NOMO-1 (cell line): ENCODE measurements around the gene ELFN2.

ENCODE experiments used
- DNase-seq, 2 experiments: peaks; one replicate each; lab custom pipeline; 2025; ENCODE audit not compliant: unreplicated experiment in 2 of 2; lab: John Stamatoyannopoulos, UW

The ELFN2 gene

GRCh38 chr22:37365950-37366349, 61.3 kb downstream of the ELFN2 start:
- DNase-seq: peak in 1 of 2 experiments; percentile 11

GRCh38 chr22:37363261-37363992, 63.9 kb downstream of the ELFN2 start:
- no peak for DNase-seq

- DNase-seq: no peak
Measured at GRCh38 chr22:37362621-37363020, 64.7 kb downstream of the ELFN2 start.

- no peak for DNase-seq
Measured at GRCh38 chr22:37358917-37359316, 68.4 kb downstream of the ELFN2 start.

GRCh38 chr22:37358386-37358785, 68.9 kb downstream of the ELFN2 start:
- DNase-seq: no peak

- no peak for DNase-seq
Measured at GRCh38 chr22:37357446-37358075, 69.7 kb downstream of the ELFN2 start.

GRCh38 chr22:37356922-37357321, 70.4 kb downstream of the ELFN2 start:
- no peak for DNase-seq

GRCh38 chr22:37355174-37355573, 72.1 kb downstream of the ELFN2 start:
- DNase-seq: no peak

GRCh38 chr22:37354670-37355069, 72.6 kb downstream of the ELFN2 start:
- DNase-seq: no peak

- DNase-seq: no peak
Measured at GRCh38 chr22:37354261-37354660, 73.0 kb downstream of the ELFN2 start.

GRCh38 chr22:37353839-37354238, 73.4 kb downstream of the ELFN2 start:
- no peak for DNase-seq

GRCh38 chr22:37352481-37352880, 74.8 kb downstream of the ELFN2 start:
- no peak for DNase-seq

- no peak for DNase-seq
Measured at GRCh38 chr22:37351232-37351631, 76.0 kb downstream of the ELFN2 start.

- no peak for DNase-seq
Measured at GRCh38 chr22:37349043-37349814, 78.0 kb downstream of the ELFN2 start.

- no peak for DNase-seq
Measured at GRCh38 chr22:37346505-37346895, 80.8 kb downstream of the ELFN2 start.

- DNase-seq: no peak
Measured at GRCh38 chr22:37345863-37346504, 81.3 kb downstream of the ELFN2 start.

- DNase-seq: no peak
Measured at GRCh38 chr22:37344735-37345449, 82.4 kb downstream of the ELFN2 start.

- DNase-seq: no peak
Measured at GRCh38 chr22:37343863-37344734, 83.2 kb downstream of the ELFN2 start.

- no peak for DNase-seq
Measured at GRCh38 chr22:37343348-37343747, 83.9 kb downstream of the ELFN2 start.

GRCh38 chr22:37342065-37342464, 85.2 kb downstream of the ELFN2 start:
- DNase-seq: no peak
